SK-N-SH (cell line): ENCODE data around the gene MAP4. TPM values are rescaled to one million over a fixed set of nuclear protein-coding genes. Genes with fewer than 3 reads are reported as not detected.

ENCODE experiments used
- CTCF ChIA-PET: fragments of 300-600, 350-600 bp; formaldehyde crosslinking; extraction: SDS; loops from one replicate; lab custom pipeline; 2021; lab: Yijun Ruan, JAX
- POLR2A ChIA-PET: fragments of 350-600 bp; sonication (Branson Sonifier 250); formaldehyde crosslinking; extraction: SDS; loops from one replicate; lab custom pipeline; 2020; ENCODE audit warnings: antibody characterized with exemption, inconsistent platforms; lab: Yijun Ruan, JAX
- DNase-seq: peaks from one replicate; pipeline ENCODE4 v3.0.0; 2012
- H2AFZ ChIP-seq: fragments of 200-600 bp; sonication (generic); 2 replicates; pipeline ENCODE4 v1.8.1; 2016; ENCODE audit warnings: antibody characterized with exemption, mild to moderate bottlenecking, low read depth
- H3F3A ChIP-seq: fragments of 200-600 bp; sonication (generic); replicated peaks from 2 replicates; pipeline ENCODE3; 2016; ENCODE audit warnings: antibody characterized with exemption, mild to moderate bottlenecking; ENCODE audit not compliant: insufficient read depth
- H3K27ac ChIP-seq, 2 experiments: fragments of 200-500 bp in 1 of 2; fragments of 200-600 bp in 1 of 2; sonication (Bioruptor generic) in 1 of 2; sonication (generic), shearing (Covaris generic) in 1 of 2; 2 replicates each; pipeline versions ENCODE4 v1.5.1 to v1.6.1; 2014 to 2016; ENCODE audit warnings: low read depth in 2 of 2, inconsistent platforms in 1 of 2, low read length in 1 of 2, mild to moderate bottlenecking in 1 of 2, mixed read lengths in 1 of 2
- H3K27me3 ChIP-seq: fragments of 200-600 bp; sonication (generic), shearing (Covaris generic); 2 replicates; pipeline ENCODE4 v1.6.1; 2016; ENCODE audit warnings: mixed run types; ENCODE audit not compliant: insufficient read depth
- H3K36me3 ChIP-seq, 2 experiments: fragments of 200-500 bp in 1 of 2; fragments of 200-600 bp in 1 of 2; sonication (Bioruptor generic) in 1 of 2; sonication (generic) in 1 of 2; replicated peaks in 1 of 2; 2 replicates each; pipeline versions ENCODE3 to v1.5.1; 2014 to 2016; ENCODE audit warnings: low read length in 1 of 2, mild to moderate bottlenecking in 1 of 2; ENCODE audit not compliant: insufficient read depth in 2 of 2, control insufficient read depth in 1 of 2
- H3K4me1 ChIP-seq, 2 experiments: fragments of 200-500 bp in 1 of 2; fragments of 200-600 bp in 1 of 2; sonication (Bioruptor generic) in 1 of 2; sonication (generic), shearing (Covaris generic) in 1 of 2; 2 replicates each; pipeline versions ENCODE4 v1.5.1 to v1.6.1; 2014 to 2016; ENCODE audit warnings: low read depth in 1 of 2, low read length in 1 of 2, mixed run types in 1 of 2; ENCODE audit not compliant: insufficient read depth in 2 of 2, control insufficient read depth in 1 of 2
- H3K4me2 ChIP-seq: fragments of 200-600 bp; sonication (generic), shearing (Covaris generic); 2 replicates; pipeline ENCODE4 v1.6.1; 2017; ENCODE audit warnings: mixed run types
- H3K4me3 ChIP-seq, 2 experiments: fragments of 200-500 bp in 1 of 2; fragments of 200-600 bp in 1 of 2; sonication (Bioruptor generic) in 1 of 2; sonication (generic), shearing (Covaris generic) in 1 of 2; 2 replicates each; pipeline versions ENCODE4 v1.5.1 to v1.8.1; 2014 to 2016; ENCODE audit warnings: low read depth in 2 of 2, inconsistent platforms in 1 of 2, low read length in 1 of 2, mild to moderate bottlenecking in 1 of 2, mixed read lengths in 1 of 2, moderate library complexity in 1 of 2
- H3K79me2 ChIP-seq: fragments of 200-600 bp; sonication (generic); 2 replicates; pipeline ENCODE4 v1.8.1; 2017; ENCODE audit warnings: mild to moderate bottlenecking; ENCODE audit not compliant: insufficient read depth
- H3K9ac ChIP-seq: fragments of 200-600 bp; sonication (generic); 2 replicates; pipeline ENCODE4 v1.6.1; 2017; ENCODE audit warnings: mixed run types
- H3K9me2 ChIP-seq: fragments of 200-600 bp; sonication (generic); 2 replicates; pipeline ENCODE4 v1.6.1; 2017; ENCODE audit warnings: mixed run types
- H3K9me3 ChIP-seq: fragments of 200-600 bp; sonication (generic); 2 replicates; pipeline ENCODE4 v1.6.1; 2017; ENCODE audit warnings: mixed run types, mild to moderate bottlenecking, moderate library complexity
- H4K20me1 ChIP-seq: fragments of 200-600 bp; sonication (generic); 2 replicates; pipeline ENCODE4 v1.6.1; 2017; ENCODE audit warnings: mild to moderate bottlenecking, mixed run types; ENCODE audit not compliant: insufficient read depth
- CHD2 ChIP-seq: fragments of 150-350 bp; IDR thresholded peaks from 2 replicates; pipeline ENCODE4 v1.6.1; 2018; ENCODE audit warnings: low read length; ENCODE audit not compliant: partially characterized antibody
- ELF1 ChIP-seq: IDR thresholded peaks from 2 replicates; pipeline ENCODE4 v1.4.0; 2012
- FOSL2 ChIP-seq: IDR thresholded peaks from 2 replicates; pipeline ENCODE4 v1.4.0; 2012; ENCODE audit warnings: low read depth, mild to moderate bottlenecking, moderate library complexity, borderline replicate concordance
- FOXM1 ChIP-seq: IDR thresholded peaks from 2 replicates; pipeline ENCODE4 v1.4.0; 2012; ENCODE audit warnings: low read depth, mild to moderate bottlenecking
- IRF3 ChIP-seq: fragments of 150-350 bp; IDR thresholded peaks from 2 replicates; pipeline ENCODE4 v1.6.1; 2016; ENCODE audit warnings: mild to moderate bottlenecking, low read depth, low read length
- MAX ChIP-seq: IDR thresholded peaks from 2 replicates; pipeline ENCODE4 v1.4.0; 2012; ENCODE audit warnings: low read depth
- MEF2A ChIP-seq: IDR thresholded peaks from 2 replicates; pipeline ENCODE4 v1.4.0; 2012; ENCODE audit warnings: low read depth, borderline replicate concordance
- NFIC ChIP-seq: IDR thresholded peaks from 2 replicates; pipeline ENCODE4 v1.4.0; 2012; ENCODE audit warnings: borderline replicate concordance
- REST ChIP-seq: IDR thresholded peaks from 2 replicates; pipeline ENCODE4 v1.6.1; 2012; ENCODE audit warnings: mild to moderate bottlenecking, low read depth, low read length, moderate library complexity
- SIN3A ChIP-seq: IDR thresholded peaks from 2 replicates; pipeline ENCODE4 v1.6.1; 2012; ENCODE audit warnings: low read depth, mild to moderate bottlenecking, low read length, moderate library complexity, borderline replicate concordance
- ZBTB33 ChIP-seq: IDR thresholded peaks from 2 replicates; pipeline ENCODE4 v1.4.0; 2012; ENCODE audit warnings: low read depth, borderline replicate concordance
- WGBS: methylation state at CpG from one replicate; pipeline ENCODE4 v1.1.6; 2017; ENCODE audit warnings: low lambda C conversion rate; 5-methylcytosine and 5-hydroxymethylcytosine counted together
- polyA plus RNA-seq, 3 experiments: library from polyadenylated mRNA; depleted of rRNA; stranded (reverse); fragments of >200 nt; gene quantifications; 2 replicates each; pipeline ENCODE4 v1.2.3, GENCODE V29; 2012

Gene MAP4
- polyA plus RNA-seq, 1 of the 3 experiments (the other 2 are of a cell fraction) = 121 TPM

GRCh38 chr3:47863391-47864128, 152.7 kb downstream of the MAP4 start:
- Histone ChIP-seq H3K4me3 (no peak overlapping the region), H3K27ac (no peak overlapping the region), H3K4me1 (no peaks in the 10 kb centered on the region), H3K79me2 (no peaks in the 10 kb centered on the region; the same call in 1 of the 2 replicates), H4K20me1 (no peaks in the 10 kb centered on the region), H3K9me2 (no peaks in the 10 kb centered on the region), H3K27me3 (no peaks in the 10 kb centered on the region), H3K9me3 (no peaks in the 10 kb centered on the region), H2AFZ (no peak overlapping the region), H3K36me3 (peaks cover 25 to 43% of the 10 kb centered on the region in 2 experiments), H3K4me2 (no peak overlapping the region), H3F3A (no peaks in the 10 kb centered on the region), H3K9ac (no peak overlapping the region)
- POLR2A ChIA-PET = interaction anchor here (0.9 kb wide), 1 partner anchor 9 kb away, joined by 3 read pairs; no protein-coding TSS in a partner anchor
- 95% methylated on average over 9 of the region's 12 CpGs for WGBS
- CTCF ChIA-PET = interaction anchor here (0.7 kb wide), 1 partner anchor 10 kb away, joined by 3 read pairs; no protein-coding TSS in a partner anchor
- no peak for TF ChIP-seq FOXM1
- no peak for TF ChIP-seq MEF2A
- no peak for TF ChIP-seq MAX
- no peak for TF ChIP-seq ELF1
- no peak for DNase-seq

- WGBS = 95% methylated on average over 4 of the region's 4 CpGs
- Histone ChIP-seq H3K79me2 (peaks cover 3% of the 10 kb centered on the region; the same call in 1 of the 2 replicates), H3K9me3 (no peaks in the 10 kb centered on the region), H4K20me1 (no peaks in the 10 kb centered on the region), H3K36me3 (peaks cover 22 to 41% of the 10 kb centered on the region in 2 experiments), H3K4me2 (no peak overlapping the region), H3K4me1 (no peaks in the 10 kb centered on the region), H3K9ac (no peak overlapping the region), H2AFZ (no peak overlapping the region), H3K27ac (no peak overlapping the region), H3K27me3 (no peaks in the 10 kb centered on the region), H3K9me2 (no peaks in the 10 kb centered on the region), H3K4me3 (no peak overlapping the region), H3F3A (no peaks in the 10 kb centered on the region)
- POLR2A ChIA-PET = no interaction called here
- no peak for DNase-seq
- TF ChIP-seq FOXM1 = no peak
- no peak for TF ChIP-seq ZBTB33
- no peak for TF ChIP-seq CHD2
- TF ChIP-seq FOSL2 = no peak
- no peak for TF ChIP-seq NFIC
- TF ChIP-seq SIN3A = no peak
- no peak for TF ChIP-seq IRF3
- no peak for TF ChIP-seq REST
- CTCF ChIA-PET = interaction anchor here (1.0 to 1.4 kb wide), 6 partner anchors 10 to 292 kb away, joined by 3 to 6 read pairs (median 4); no protein-coding TSS in a partner anchor
Observed at GRCh38 chr3:47859956-47860605, 156.1 kb downstream of the MAP4 start.
